Stimulated activated CD8-positive, alpha-beta memory T cell treated with anti-CD3 and anti-CD28 coated beads, Interleukin-4, amount 100 ng/mL, for 4 hours (primary cell): ENCODE measurements around the gene PTPRD.

Experiments
- DNase-seq, 2 donors: peaks; one replicate each; pipeline ENCODE4 v3.0.0-alpha.2; 2020; ENCODE audit warnings: low read depth in 2 of 2, low spot score in 1 of 2

The PTPRD gene

GRCh38 chr9:8331507-8332330 is 2281.1 kb downstream of the PTPRD start:
- DNase-seq: no peak

GRCh38 chr9:8329561-8330283 is 2283.1 kb downstream of the PTPRD start:
- no peak for DNase-seq

- no peak for DNase-seq
Measured at GRCh38 chr9:8315211-8315610, 2297.6 kb downstream of the PTPRD start.

GRCh38 chr9:8309258-8309657 is 2303.5 kb downstream of the PTPRD start:
- DNase-seq: no peak

GRCh38 chr9:8304720-8305119 is 2308.1 kb downstream of the PTPRD start:
- no peak for DNase-seq

- no peak for DNase-seq
Measured at GRCh38 chr9:8301296-8301695, 2311.5 kb downstream of the PTPRD start.

- DNase-seq: no peak
Measured at GRCh38 chr9:8297047-8297446, 2315.8 kb downstream of the PTPRD start.

- no peak for DNase-seq
Measured at GRCh38 chr9:8292657-8293056, 2320.1 kb downstream of the PTPRD start.

- no peak for DNase-seq
Measured at GRCh38 chr9:8289681-8290080, 2323.1 kb downstream of the PTPRD start.

- no peak for DNase-seq
Measured at GRCh38 chr9:8287970-8288369, 2324.8 kb downstream of the PTPRD start.

- DNase-seq: no peak
Measured at GRCh38 chr9:8287501-8287900, 2325.3 kb downstream of the PTPRD start.

- no peak for DNase-seq
Measured at GRCh38 chr9:8284884-8285283, 2327.9 kb downstream of the PTPRD start.

GRCh38 chr9:8282535-8282934 is 2330.3 kb downstream of the PTPRD start:
- DNase-seq: no peak

GRCh38 chr9:8280811-8281210 is 2332.0 kb downstream of the PTPRD start:
- DNase-seq: no peak

- no peak for DNase-seq
Measured at GRCh38 chr9:8278048-8278447, 2334.8 kb downstream of the PTPRD start.

GRCh38 chr9:8270235-8270634 is 2342.6 kb downstream of the PTPRD start:
- no peak for DNase-seq

- no peak for DNase-seq
Measured at GRCh38 chr9:8268881-8269280, 2343.9 kb downstream of the PTPRD start.

GRCh38 chr9:8268216-8268878 is 2344.5 kb downstream of the PTPRD start:
- DNase-seq: no peak

GRCh38 chr9:8267636-8268035 is 2345.2 kb downstream of the PTPRD start:
- no peak for DNase-seq

- no peak for DNase-seq
Measured at GRCh38 chr9:8266861-8267260, 2345.9 kb downstream of the PTPRD start.

- DNase-seq: no peak
Measured at GRCh38 chr9:8265281-8265680, 2347.5 kb downstream of the PTPRD start.
